ENCODE measurements around the gene PCBD2.
"Not testable (repeated sequence)": the region's sequence is repeated elsewhere in the genome, so short reads cannot be mapped to it uniquely, and the experiment has no call there.

Gene PCBD2

DNA sequence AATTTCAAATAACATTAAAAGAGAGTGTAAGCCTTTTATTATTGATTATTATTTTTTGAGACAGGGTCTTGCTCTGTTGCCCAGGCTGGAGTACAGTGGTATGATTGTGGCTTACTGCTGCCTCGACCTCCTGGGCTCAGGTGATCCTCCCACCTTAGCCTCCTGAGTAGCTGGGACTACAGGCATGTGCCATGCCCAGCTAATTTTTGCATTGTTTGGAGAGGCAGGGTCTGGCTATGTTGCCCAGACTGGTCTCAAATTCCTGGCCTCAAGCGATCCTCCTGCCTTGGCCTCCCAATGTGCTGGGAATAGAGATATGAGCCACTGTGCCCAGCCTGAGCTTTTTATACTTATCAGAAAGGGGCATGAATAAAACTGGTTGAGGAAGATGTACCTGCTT, 5.8 kb downstream of the PCBD2 start:
- DNase-seq = not testable (repeated sequence)

DNA sequence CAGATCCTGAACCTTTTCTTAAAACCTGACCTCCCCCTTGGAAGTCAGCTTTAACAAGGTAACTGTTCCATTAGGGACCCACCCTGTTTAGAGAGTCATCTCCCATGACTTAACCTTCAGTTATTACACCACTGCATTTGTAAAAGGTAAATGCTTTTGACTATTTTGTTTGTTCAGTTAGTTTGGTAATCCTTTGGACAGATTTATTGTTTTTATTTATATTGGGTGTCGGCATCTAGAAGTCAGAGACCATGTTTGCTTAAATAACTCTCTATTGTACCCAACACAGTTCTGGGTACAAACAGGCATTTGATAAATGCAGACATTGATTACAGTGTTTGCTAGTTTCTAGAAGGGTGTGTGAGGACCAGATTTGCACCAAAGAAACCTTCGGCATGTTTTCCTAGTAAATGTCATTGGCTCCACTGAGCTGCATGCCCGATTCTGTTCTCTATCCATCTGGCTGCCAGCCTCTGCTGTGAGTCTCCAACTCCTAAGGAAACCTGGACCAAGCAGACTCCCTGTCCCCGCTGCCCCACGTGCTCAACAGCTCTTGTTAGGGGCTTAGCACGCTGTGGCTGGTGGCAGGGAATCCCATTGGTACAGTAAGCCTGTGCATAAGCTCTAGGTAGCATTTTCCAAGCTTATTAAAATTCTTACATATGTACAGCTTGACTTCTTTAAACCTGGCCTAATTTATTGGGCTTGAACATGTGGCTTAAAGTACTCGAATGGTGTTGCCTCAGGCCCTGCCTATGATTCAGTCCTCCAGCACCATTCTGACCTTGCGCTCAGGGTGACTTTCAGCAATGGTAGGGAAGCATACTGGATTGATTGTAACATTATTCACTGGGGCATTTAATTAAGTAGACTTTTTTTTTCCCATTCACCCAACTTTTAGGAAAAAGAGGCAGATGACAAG, 6.6 kb downstream of the PCBD2 start:
- DNase-seq = no peak

DNA sequence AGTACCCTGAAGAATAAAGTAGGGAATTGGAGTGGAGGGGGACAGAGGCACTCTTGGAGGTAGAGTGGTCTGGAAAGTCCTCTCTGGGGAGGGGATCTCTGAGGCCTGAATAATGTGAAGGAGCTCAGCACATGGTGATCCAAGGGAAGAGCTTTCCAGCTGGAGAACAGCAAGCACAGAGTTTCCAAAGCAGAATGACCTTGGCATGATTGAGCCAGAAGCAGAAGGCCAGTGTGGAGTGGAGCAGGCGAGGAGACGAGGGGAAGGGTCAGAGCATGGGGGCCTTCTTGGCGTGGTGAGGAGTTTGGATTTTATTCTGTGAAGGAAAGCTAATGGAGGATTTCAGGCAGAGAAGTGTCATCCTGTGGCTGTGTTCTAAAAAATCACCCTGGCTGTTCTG, 8.3 kb downstream of the PCBD2 start:
- DNase-seq = no peak

DNA sequence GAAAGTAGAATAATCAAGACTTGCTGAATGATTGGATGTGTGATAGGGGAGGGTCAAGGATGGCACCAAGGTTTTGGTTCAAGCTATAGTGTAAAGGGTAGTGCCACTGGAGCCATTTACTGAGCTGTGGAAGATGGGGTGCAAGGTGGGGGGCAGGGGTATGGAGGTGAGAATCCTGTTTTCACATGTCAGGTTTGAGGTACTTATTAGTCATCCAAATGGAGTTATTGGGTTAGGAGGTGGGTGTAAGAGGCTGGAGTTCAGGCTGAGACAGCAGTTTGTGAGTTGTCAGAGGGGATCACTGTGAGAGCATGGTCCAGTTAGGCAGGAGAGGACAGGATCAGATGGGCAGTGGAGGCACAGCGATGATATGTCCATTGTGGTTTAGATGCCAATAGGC, 8.9 kb downstream of the PCBD2 start:
- DNase-seq = no peak

DNA sequence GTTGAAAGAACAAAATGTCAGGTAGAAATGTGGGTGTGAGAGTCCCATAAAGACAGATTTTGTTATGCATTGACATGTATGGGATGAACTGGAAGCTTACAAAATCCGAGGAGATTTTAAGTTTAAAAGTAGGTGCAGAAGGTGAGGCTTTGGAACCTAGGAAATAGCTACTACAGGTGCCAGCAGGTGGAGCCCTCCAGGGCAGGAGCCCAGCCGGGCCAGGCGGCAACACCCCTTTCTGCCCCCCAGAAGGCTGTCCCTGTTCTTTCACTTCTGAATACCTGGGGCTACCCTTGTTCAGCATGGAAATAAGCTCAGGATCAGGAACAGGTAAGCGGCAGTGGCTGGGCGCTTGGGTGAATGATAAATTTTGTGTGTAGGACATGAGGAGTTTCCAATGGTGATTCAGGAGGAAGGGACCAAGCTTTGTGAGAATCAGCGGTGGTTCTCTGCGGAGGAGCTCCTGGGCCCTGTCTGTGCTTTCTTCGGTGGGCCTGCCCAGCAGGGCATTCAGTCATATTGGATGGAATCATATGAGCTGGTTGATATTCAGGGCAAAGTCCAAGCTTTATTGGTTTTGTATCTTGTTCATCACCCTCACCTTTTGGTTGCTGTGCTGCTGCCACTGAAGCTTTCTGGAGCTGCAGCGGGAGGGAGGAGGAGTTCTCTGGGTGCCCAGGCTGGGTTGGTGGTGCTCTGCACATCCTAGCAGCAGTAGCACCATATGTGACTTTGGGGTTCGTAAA, 12.3 kb downstream of the PCBD2 start:
- no peak for DNase-seq

DNA sequence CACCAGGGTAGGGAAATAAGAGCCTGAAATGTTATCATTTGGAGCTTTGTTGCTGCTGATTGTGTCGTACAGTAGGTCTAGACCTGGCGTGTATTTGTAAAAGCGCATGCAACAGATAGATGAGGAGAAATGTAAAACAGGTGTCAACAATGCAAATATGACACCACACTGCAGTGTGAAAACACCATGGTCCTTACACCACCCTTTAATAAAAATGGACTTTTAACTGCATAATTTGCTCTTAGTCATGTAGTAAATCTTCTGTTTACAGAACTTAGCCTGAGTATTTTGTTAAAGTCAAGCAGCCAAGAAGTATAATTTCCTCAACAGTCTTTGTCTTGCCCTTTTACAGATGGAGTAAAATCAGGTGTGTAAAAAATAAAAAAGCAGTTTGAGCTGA, 13.9 kb downstream of the PCBD2 start:
- DNase-seq = no peak

DNA sequence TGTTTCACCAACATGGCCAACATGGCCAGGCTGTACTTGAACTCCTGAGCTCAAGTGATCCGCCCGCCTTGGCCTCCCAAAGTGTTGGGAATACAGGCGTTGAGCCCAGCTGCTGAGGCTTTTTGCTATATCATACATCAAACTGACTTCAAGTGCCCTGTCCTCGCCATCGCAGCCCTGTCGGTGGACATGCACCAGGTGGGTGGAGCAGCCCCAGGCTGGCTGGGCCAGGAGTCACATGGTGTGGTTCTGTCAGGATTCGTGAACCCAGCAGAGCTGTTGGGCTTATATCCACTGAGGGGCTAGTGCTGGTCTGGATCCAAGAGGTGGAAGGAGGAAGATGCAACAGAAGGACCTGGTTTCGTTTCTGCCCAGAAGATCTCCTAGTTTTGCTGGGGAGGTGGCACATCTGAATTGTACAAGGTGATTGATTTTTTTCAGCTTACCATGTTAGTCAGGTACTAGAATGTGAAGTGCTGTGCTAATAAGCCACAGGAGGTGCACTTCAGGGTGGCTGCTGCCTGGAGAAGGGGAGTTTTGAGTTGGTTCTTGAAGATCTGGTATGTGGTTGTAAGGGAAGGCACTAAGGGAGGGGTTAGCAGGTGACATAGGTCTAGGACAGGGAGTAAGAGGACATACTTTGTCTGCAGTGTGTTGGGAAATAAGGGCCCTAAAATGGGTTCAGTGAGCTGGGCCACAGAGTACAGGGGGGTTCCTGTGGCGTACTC, 16.1 kb downstream of the PCBD2 start:
- DNase-seq = no peak

DNA sequence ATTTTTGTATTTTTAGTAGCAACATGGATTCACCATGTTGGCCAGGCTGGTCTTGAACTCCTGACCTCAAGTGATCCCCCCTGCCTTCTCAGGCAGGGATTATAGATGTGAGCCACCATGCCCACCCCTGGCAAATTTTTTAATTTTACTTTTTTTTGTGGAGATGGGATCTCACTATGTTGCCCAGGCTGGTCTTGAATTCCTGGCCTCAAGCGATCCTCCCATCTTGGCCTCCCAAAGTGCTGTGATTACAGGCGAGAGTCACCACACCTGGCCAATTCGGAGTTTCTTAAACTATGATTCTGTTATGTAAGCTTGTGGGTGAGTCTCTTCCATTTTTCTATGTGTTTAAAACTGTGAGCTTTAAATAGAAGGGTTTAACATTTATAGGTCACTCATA, 27.6 kb downstream of the PCBD2 start:
- DNase-seq = no peak

DNA sequence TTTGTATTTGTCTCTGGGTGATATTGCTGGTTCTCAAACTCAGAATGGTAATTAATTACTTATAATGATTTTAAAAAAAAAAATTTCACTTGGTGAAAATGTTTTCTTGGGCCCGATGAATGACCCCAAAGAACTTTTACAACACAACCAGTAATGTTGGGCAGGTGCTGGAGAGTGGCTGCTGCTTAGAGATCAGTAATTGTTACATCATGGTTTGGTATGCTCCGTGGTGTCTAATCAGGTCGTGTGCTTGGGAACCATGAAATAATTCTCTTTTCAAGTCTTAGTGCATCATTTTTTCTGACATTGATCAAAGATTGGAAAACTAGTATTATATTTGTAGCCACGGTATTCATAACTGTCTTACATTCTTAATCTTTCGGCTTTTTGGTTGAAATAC, 29.3 kb downstream of the PCBD2 start:
- DNase-seq = no peak

DNA sequence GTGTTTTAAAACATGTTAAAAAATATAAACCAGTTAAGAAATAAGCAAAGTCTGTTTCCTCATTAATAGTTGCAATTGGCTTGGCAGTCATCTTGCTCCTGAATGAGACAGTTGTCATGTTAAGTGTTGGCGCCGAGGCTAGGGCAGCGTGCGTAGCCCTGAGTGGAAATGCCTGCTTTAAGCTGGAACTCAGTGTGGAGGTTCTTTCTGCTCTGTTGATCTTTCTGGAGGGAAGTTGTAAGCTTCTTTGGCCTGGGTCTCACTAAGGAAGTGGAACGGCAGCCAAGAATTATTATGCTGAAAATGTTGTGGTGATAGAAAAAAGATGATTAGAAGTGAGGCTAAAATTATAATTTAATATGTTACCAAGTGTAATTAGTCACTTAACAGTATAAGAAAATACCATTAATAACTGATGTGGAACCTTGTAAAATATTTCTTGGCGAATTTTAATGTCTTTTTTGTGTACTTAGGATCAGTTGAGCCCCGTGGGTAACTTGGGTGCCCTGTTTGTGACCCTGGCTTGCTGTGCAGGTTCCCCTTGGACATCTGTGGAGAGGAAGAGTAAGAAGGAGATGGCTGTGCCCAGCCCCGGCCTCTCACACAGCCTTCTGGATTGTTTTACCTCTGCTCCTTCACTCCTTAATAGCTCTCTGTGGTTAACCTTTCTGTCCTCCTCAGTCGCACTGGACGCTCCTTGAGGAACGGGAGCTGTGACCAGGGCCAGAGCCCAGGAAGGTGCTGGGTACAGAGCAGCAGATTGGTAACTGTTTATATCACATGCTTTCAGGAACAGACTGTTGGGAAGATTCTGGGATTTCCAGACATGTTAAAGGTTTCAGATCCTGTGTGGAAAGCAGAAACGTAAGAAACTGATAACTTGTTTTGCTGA, 31.0 kb downstream of the PCBD2 start:
- DNase-seq = no peak

DNA sequence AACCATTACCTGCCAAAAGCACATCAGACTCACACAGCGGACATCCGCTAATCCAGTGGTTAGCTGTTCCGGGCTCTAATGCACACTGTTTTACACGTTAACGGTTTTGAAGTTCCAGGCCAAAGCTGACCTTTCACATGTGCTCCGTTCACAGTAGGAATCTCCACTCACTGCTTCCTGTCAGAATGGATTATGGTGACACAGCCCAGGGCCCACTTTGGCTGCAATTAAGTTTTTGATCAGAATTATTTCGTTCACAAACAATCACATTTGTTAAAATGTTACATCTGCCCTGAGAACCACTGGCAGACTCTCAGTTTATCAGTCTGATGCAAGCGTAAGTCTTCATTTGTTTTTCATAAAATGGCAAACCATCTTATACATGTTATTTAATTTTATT, 32.6 kb downstream of the PCBD2 start:
- DNase-seq = no peak

DNA sequence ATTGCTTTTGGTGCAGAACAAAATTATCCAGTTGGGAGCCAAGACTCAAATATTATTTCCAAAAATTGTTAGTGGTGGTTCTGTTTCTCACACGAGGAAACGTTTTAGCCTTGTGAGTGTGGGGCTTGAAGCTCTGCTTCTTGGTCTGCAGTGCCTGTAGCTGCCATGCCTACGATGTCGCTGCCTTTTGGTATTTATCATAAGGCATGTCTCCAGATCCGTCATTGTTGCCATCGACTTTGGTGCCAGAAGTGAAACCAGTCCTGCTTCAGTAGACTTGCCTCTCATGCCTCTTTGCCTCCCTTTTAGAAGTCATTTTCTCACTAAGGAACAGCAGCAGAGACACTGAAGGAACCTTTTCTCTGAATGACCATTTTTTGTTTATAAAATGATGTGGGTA, 33.1 kb downstream of the PCBD2 start:
- DNase-seq = no peak

DNA sequence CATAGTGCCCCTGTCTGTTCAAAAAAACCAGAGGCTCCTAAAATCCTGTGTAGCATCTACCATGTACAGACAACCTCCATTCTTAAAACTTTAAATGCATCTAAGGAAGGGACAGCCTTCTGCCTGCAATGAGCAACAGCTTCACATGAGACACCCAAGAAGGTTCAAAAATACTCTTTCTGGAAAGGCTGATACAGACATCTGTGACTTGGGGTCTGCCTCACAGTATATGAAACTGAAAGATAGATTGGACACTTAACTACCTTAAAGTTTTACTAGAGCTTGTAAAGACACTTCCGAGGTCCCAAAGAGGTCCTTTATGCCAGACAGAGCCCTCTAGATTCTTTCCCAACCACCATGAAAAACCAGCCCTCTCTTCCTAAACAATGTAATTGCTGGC, 34.6 kb downstream of the PCBD2 start:
- no peak for DNase-seq

DNA sequence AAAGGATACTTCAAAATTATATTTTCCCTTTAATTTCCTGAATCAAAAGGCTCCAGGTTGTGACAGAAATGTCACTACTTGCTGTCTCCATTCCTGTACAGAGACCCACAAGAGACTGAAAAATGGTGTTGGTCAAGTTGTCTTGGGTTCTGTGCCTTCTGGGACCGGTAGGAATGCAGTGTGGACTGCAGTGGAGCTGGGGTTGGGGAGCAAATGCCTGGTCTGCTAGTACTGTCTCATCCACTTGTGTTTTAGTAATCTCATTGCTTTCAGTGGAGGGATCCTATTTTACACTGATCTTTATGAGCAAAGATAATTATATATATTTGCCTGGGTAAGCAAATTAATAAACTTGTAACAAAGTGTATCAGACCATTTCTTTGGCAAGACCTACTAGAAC, 38.6 kb downstream of the PCBD2 start:
- DNase-seq = no peak

DNA sequence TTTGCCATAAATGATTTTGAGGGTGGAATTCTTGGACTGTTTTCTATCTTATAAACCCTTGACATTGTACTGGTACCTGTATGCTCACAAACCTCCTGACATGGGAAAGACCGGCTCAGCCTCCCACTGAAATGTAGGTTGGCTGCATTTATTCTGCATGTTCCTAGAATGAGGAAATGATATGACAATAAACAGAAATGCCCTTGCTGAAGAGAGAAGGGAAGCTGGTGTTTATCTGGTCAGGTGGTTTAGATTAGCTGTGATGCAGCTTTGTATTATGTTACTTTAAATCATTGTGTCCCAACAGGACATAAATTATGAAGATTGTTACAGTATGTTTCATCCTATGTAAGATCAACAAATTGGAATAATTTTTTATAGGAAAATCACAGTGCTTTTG, 39.7 kb downstream of the PCBD2 start:
- no peak for DNase-seq

DNA sequence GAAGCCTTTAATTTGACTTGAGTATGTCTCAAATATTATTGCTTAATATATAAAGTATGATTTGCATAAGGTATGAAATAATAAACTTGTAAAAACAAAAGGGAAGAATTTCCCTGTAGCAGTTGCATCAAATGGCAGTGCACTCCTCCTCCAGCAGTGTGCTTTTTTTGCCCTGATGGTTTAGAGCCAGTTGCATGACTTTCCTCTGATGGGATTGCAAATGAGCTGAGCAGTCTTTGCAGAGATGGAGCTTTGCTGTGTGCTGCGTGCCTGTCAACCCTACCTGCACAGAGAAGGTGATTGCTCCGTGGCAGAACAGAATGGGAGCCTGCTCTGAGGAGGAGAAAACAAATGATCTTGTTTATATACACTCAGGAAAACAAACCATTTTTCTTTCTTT, 40.1 kb downstream of the PCBD2 start:
- DNase-seq = no peak

DNA sequence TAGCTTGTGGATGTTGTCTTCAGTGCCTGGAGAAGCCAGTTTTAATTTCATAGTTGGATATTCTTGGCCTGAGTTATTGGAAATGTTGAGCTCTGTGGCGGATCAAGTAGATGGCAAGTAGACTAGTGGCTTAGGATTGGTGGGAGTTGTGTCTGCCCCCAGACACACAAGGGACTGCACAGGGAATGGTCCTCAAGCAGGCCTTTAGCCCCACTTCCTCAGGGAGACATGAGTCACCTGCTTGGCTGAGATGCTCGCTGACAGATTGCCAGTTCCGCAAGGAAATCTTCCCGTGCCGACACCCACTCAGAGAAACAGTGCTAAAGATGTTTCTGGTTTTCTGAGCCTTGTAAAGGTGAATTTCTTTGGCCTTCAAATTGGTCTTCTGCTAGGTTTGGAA, 44.0 kb downstream of the PCBD2 start:
- DNase-seq = no peak

DNA sequence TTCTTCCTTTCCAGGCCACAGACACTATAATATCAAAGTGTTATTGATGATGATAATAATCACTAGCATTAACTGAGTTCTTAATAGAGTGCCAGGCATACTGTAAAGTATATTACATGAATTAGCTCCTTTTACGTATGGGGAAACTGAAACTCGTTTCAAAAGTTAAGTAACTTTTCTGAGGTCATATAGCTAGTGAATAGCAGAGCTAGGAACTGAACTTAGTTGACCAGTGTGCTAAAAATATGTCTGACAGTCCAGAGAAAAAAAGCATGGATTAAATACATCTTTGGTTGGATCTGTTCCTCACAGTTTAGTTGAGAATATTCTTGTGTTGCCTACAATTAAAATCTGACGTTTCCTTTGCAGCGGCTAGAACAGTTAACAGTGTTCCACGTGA, 44.4 kb downstream of the PCBD2 start:
- DNase-seq = no peak

DNA sequence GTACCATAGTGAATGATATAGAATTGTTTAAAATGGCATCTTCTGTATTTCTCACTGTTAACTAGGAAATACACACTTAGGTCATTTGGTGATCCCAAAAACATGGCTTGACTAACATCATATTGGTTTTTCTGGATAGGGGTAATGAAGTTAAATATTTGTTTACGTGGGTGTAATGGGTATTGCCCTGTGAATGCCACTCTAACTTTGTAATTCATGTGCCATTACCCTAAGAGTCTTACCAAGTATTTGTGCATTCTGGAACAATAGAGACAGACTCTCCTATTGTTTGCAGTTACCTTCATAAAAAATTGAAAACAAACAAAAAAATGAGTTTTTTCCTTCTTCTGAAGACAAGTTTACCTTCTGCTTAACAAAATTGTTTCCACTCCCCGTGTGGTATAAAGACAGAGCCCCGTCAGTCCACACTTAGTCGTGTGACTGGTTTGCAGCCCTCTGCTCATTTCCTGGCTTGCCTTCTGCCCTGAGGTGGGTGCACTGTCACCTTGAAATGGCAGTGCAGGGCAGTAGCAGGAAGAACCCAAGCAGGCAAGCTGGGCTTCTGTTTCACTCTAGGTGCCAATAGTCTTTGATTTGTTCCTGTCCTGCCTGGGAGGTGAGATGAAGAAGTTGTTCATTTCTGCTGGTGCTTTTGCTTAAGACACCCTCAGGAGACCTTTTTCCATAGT, 53.1 kb downstream of the PCBD2 start:
- DNase-seq = no peak

DNA sequence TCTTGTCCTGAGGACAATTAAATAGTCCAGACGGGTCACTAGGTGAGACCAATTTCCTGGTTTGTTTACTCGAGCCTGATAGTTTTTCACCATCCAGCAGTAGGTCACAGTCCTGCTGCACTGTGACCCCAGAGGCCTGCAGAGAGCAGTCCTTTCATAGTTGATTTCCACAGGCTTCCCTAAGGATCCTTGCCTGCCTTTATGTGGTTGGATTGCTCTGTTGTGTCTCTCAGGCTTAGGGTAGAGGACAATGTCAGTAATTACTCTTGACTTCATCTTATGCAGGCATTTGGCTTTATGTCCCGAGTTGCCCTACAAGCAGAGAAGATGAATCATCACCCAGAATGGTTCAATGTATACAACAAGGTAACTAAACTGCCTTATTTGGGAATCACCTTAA, 53.8 kb downstream of the PCBD2 start:
- DNase-seq = no peak

DNA sequence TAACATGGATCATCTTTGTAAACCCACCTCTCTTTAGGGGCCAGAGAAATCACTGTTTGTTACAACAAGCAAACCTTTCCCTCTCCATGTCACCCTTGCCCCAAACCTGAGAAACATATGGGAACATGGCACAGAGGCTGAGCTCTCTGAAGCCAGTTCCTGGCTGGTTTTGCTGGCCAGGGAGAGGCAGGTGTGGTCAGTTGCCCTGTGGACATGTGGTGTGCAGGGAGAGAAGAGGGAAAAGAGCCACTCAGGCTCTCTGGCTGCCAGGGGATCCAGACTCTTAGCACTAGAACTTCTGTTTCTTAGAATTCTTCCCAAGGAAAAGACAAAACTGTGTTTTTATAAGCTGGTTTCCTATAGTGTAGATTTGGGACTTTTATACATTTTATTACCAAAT, 58.2 kb downstream of the PCBD2 start:
- DNase-seq = no peak
